Spleen (tissue), 11 donors: ENCODE measurements around the gene SLC13A3. TPM values are rescaled to one million over a fixed set of nuclear protein-coding genes. Genes with fewer than 3 reads are reported as not detected.

Experiments
- DNase-seq: peaks from one replicate; pipeline ENCODE4 v3.0.0-alpha.2; 2020
- H3K27ac ChIP-seq, 8 donors: fragments of 200-600 bp; sonication (generic) in 7 of 8; 1 replicate in 4 of 8; 2 replicates in 4 of 8; pipeline versions ENCODE4 v1.5.0 to v1.8.0; 2016 to 2021; ENCODE audit warnings: inconsistent platforms in 4 of 8, mild to moderate bottlenecking in 4 of 8, moderate library complexity in 1 of 8
- H3K27me3 ChIP-seq, 7 donors: fragments of 200-600 bp; sonication (generic) in 6 of 7; replicated peaks in 1 of 7; 1 replicate in 4 of 7; 2 replicates in 3 of 7; pipeline versions ENCODE4 v1.5.0 to v1.8.0; 2016 to 2021; ENCODE audit warnings: inconsistent platforms in 3 of 7, mild to moderate bottlenecking in 1 of 7
- H3K36me3 ChIP-seq, 6 donors: fragments of 200-600 bp; sonication (generic) in 5 of 6; 1 replicate in 4 of 6; 2 replicates in 2 of 6; pipeline versions ENCODE4 v1.5.0 to v1.8.0; 2016 to 2021; ENCODE audit warnings: inconsistent platforms in 2 of 6
- H3K4me1 ChIP-seq, 6 donors: fragments of 200-600 bp; sonication (generic) in 5 of 6; 1 replicate in 3 of 6; 2 replicates in 3 of 6; pipeline versions ENCODE4 v1.5.0 to v1.8.0; 2016 to 2021; ENCODE audit warnings: inconsistent platforms in 3 of 6
- H3K4me3 ChIP-seq, 8 donors: fragments of 200-600 bp; sonication (generic) in 7 of 8; 1 replicate in 4 of 8; 2 replicates in 4 of 8; pipeline versions ENCODE4 v1.5.0 to v1.8.0; 2016 to 2021; ENCODE audit warnings: inconsistent platforms in 4 of 8, mild to moderate bottlenecking in 4 of 8, moderate library complexity in 2 of 8
- H3K9me3 ChIP-seq, 8 donors: fragments of 200-600 bp; sonication (generic) in 7 of 8; 1 replicate in 4 of 8; 2 replicates in 4 of 8; pipeline versions ENCODE4 v1.5.0 to v1.8.0; 2016 to 2021; ENCODE audit warnings: inconsistent platforms in 4 of 8
- CTCF ChIP-seq, 11 experiments: fragments of 200-600 bp in 7 of 11; fragments of 450-650 bp in 4 of 11; sonication (generic) in 4 of 11; IDR thresholded peaks in 8 of 11; conservative IDR thresholded peaks in 3 of 11; 1 replicate in 7 of 11; 2 replicates in 4 of 11; pipeline versions ENCODE4 v1.4.0 to v1.8.0; 2016 to 2021; ENCODE audit warnings: antibody characterized with exemption in 11 of 11, inconsistent platforms in 4 of 11, mild to moderate bottlenecking in 1 of 11
- POLR2A ChIP-seq, 3 donors: fragments of 450-650 bp; IDR thresholded peaks; one replicate each; pipeline ENCODE4 v1.5.1; 2017; ENCODE audit warnings: antibody characterized with exemption in 3 of 3, mild to moderate bottlenecking in 1 of 3
- POLR2AphosphoS5 ChIP-seq, 3 donors: sonication (generic); formaldehyde crosslinking; IDR thresholded peaks; one replicate each; pipeline ENCODE4 v1.5.1; 2017; ENCODE audit warnings: antibody characterized with exemption in 3 of 3
- WGBS, 5 donors: extraction: QIAGEN DNeasy Blood & Tissue Kit in 3 of 5; methylation state at CpG; one replicate each; pipeline versions ENCODE4 v1.1.5 to v1.1.7; 2013 to 2018; 5-methylcytosine and 5-hydroxymethylcytosine counted together
- intact Hi-C: fragments of 100-400 bp; cut with DNase I; formaldehyde crosslinking; loops from one replicate; pipeline ENCODE4 v1.15.0; 2023; ENCODE audit warnings: low total_unique reads
- polyA plus RNA-seq, 3 donors: library from polyadenylated mRNA; stranded (reverse); fragments of 200-250 nt; gene quantifications; one replicate each; pipeline ENCODE4 v1.2.1, GENCODE V29; 2013
- total RNA-seq, 7 donors: library from RNA; depleted of rRNA in 3 of 7; stranded (reverse); fragments of >200 nt in 3 of 7; fragmentation: NEBNext Ultra II Directional in 4 of 7; extraction: Animal tissue kit (Norgen Biotek cat#: 25700) in 4 of 7; gene quantifications; one replicate each; pipeline versions ENCODE4 v1.1.0 to v1.2.1, GENCODE V29; 2016 to 2021
- donor health status: healthy with polysubstance abuse.
- donor health status: DM: no; HTN: no; CAD: no; lungs with moderate emphysema.
- donor health status: DM: no; HTN: no; CAD: no.
- donor health status: Bipolar disorder and iron deficiency.
- donor health status: healthy.
- donor health status: DM: no; HTN: no; CAD: no.
- donor health status: DM: yes; HTN: yes; CAD: no.

Gene SLC13A3
- total and polyA plus RNA-seq, 10 donors = 0.16 to 1.7 (median 0.44) TPM; not detected in 1

DNA sequence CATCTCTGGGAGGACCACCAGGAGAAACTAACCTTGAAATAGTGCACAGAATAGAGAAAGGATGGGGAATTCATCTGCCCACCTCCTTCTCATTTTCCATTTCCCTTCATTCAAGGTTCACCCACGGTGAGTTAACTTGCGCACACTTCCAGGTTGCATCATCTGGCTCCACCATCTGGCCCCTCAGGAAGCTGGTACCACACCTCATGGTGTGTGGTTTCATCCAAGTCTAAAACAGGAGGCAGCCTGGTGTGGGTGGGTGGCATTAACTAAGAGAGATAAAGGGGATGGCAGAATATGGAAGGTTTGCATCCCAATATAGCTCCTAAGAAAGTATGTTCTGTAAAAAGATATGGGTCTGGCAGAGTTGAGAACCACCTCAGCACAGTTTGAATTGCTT lies 141.7 kb downstream of the SLC13A3 start:
- TF ChIP-seq POLR2AphosphoS5 (IDR thresholded peaks at IDR 0.05) (no peak), CTCF (IDR thresholded peaks at IDR 0.05 in 8 of 11, conservative IDR thresholded peaks at IDR 0.05 in 3 of 11) (no peak), POLR2A (IDR thresholded peaks at IDR 0.05) (no peak)
- Histone ChIP-seq H3K4me1 (peaks cover 0 to 14% (median 6%) of the 10 kb centered on the region in 6 donors), H3K27me3 (peaks cover 0 to 18% (median 0%) of the 10 kb centered on the region in 7 donors), H3K4me3 (no peak overlapping the region), H3K9me3 (no peaks in the 10 kb centered on the region), H3K36me3 (no peaks in the 10 kb centered on the region), H3K27ac (no peak overlapping the region)
- 24 to 33% (median 31%) methylated on average over 2 of the region's 2 CpGs for WGBS, 5 donors
- intact Hi-C loops = no loop called here
- DNase-seq = no peak

Other genes starting within 250 kb of the SLC13A3 start
- gene ELMO2, start 244.8 kb downstream of the SLC13A3 start, total RNA-seq = 10 to 100 TPM; 52.3 to 80.2 (median 70.0) TPM
- 10 to 100 TPM; 17.2 to 27.3 (median 18.4) TPM for gene ELMO2, start 244.8 kb downstream of the SLC13A3 start, polyA plus RNA-seq
- gene ZNF334, start 137.9 kb downstream of the SLC13A3 start, total RNA-seq = 1 to 10 TPM; 1.7 to 4.5 (median 2.7) TPM
- 1 to 10 TPM; 1.2 to 1.5 (median 1.2) TPM for gene ZNF334, start 137.9 kb downstream of the SLC13A3 start, polyA plus RNA-seq
- not detected for gene OCSTAMP, start 100.8 kb downstream of the SLC13A3 start, total RNA-seq
- gene OCSTAMP, start 100.8 kb downstream of the SLC13A3 start, polyA plus RNA-seq = not detected
- 10 to 100 TPM; 11.1 to 24.2 (median 13.3) TPM for gene TP53RK, start 38.0 kb upstream of the SLC13A3 start, total RNA-seq
- gene TP53RK, start 38.0 kb upstream of the SLC13A3 start, polyA plus RNA-seq = 10 to 100 TPM in 1 of 3 donors, 1 to 10 TPM in 2; 6.9 to 11.2 (median 9.4) TPM
- gene SLC2A10, start 58.2 kb upstream of the SLC13A3 start, total RNA-seq = 1 to 10 TPM; 2.0 to 7.3 (median 5.0) TPM
- gene SLC2A10, start 58.2 kb upstream of the SLC13A3 start, polyA plus RNA-seq = 1 to 10 TPM; 1.9 to 2.6 (median 2.3) TPM
- gene EYA2, start 243.4 kb upstream of the SLC13A3 start, total RNA-seq = under 1 TPM in 6 of 7 donors, not detected in 1; 0.26 to 0.76 (median 0.47) TPM
- gene EYA2, start 243.4 kb upstream of the SLC13A3 start, polyA plus RNA-seq = under 1 TPM; 0.50 to 0.61 (median 0.59) TPM